ENCODE data around the gene TMEM123.
A peak's percentile ranks its signal among the peaks of the same experiment; 100 is the strongest.
"Not testable (repeated sequence)": the region's sequence is repeated elsewhere in the genome, so short reads cannot be mapped to it uniquely, and the experiment has no call there.

The TMEM123 gene

DNA sequence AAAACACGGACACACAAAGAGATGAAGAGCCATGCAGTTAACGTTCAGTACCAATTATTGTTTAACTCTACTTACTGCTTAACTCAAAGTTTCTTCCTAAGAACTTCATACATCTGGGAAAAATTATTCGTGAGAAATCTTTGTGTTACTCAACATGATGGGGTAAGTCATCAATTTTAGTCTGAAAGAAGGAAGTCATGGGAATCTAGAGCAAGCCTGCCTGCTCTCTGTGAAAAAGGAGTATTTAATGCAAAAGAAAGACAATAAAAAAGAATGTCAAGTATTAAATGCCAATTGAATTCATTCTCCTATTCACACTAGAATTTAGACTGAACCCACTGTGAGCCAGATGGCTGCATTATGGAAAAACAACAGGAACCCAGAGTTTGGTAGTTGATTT is 16.0 kb downstream of the TMEM123 start:
- H3K4me1 ChIP-seq (ENCODE audit: control insufficient read depth, insufficient read depth, low read length, unreplicated experiment): peaks cover 6% of the 10 kb centered on the region
- peaks cover 3% of the 10 kb centered on the region; the same call in 1 of the 2 replicates for H3K36me3 ChIP-seq (ENCODE audit: insufficient read depth, low read length)
- H3K79me2 ChIP-seq (ENCODE audit: control insufficient read depth, insufficient read depth, low read length, unreplicated experiment): peaks cover 9% of the 10 kb centered on the region
- H3K27ac ChIP-seq (ENCODE audit: low read depth, low read length): peak overlapping the region; percentile 6; the same call in 1 of the 2 replicates
- no peaks in the 10 kb centered on the region for H3K27me3 ChIP-seq (ENCODE audit: insufficient read depth, low read length)
- no peak overlapping the region for H3K4me3 ChIP-seq (ENCODE audit: low read depth, low read length)
- H2AFZ ChIP-seq (ENCODE audit: low read length, unreplicated experiment): no peak overlapping the region

DNA sequence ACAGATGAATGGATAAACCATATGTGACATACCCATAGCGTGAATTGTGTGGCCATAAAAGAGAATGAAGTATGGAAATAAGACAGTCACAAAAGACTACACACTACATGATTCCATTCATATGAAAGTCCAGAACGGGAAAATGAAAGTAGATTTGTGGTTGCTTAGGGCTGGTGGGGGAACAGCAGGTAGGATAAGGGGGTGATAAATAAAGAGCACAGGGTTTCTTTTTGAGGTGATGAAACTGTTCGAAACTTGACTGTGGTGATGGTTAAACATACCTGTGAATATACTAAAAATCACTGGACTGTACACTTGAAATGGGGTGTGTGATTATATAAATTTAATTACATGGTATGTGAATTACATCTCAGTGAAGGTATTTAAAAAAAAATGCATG is 16.9 kb downstream of the TMEM123 start:
- H2AFZ ChIP-seq (ENCODE audit: low read length, unreplicated experiment): no peak overlapping the region
- no peak overlapping the region for H3K4me3 ChIP-seq (ENCODE audit: low read depth, low read length)
- H3K4me1 ChIP-seq (ENCODE audit: control insufficient read depth, insufficient read depth, low read length, unreplicated experiment): peaks cover 6% of the 10 kb centered on the region
- H3K27me3 ChIP-seq (ENCODE audit: insufficient read depth, low read length): no peaks in the 10 kb centered on the region
- peaks cover 11% of the 10 kb centered on the region for H3K79me2 ChIP-seq (ENCODE audit: control insufficient read depth, insufficient read depth, low read length, unreplicated experiment)
- H3K36me3 ChIP-seq (ENCODE audit: insufficient read depth, low read length): peaks cover 3% of the 10 kb centered on the region; the same call in 1 of the 2 replicates
- no peak overlapping the region for H3K27ac ChIP-seq (ENCODE audit: low read depth, low read length)

DNA sequence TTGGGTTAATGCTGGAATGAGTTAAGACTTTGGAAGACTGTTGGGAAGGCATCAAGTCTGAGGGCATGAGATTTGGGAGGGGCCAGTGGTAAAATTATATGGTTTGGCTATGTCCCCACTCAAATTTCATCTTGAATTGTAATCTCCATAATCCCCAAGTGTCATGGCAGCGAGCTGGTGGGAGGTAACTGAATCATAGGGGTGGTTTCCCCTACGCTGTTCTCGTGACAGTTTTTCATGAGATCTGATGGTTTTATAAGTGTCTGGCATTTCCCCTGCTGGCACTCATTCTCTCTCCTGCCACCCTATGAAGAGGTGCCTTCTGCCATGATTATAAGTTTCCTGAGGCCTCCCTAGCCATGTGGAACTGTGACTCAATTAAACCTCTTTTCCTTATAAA is 19.0 kb downstream of the TMEM123 start:
- H3K4me3 ChIP-seq (ENCODE audit: low read depth, low read length); H3K4me1 ChIP-seq (ENCODE audit: control insufficient read depth, insufficient read depth, low read length, unreplicated experiment); H3K27ac ChIP-seq (ENCODE audit: low read depth, low read length); H2AFZ ChIP-seq (ENCODE audit: low read length, unreplicated experiment); H3K27me3 ChIP-seq (ENCODE audit: insufficient read depth, low read length); H3K36me3 ChIP-seq (ENCODE audit: insufficient read depth, low read length): not testable (repeated sequence)
- peaks cover 20% of the 10 kb centered on the region for H3K79me2 ChIP-seq (ENCODE audit: control insufficient read depth, insufficient read depth, low read length, unreplicated experiment)

DNA sequence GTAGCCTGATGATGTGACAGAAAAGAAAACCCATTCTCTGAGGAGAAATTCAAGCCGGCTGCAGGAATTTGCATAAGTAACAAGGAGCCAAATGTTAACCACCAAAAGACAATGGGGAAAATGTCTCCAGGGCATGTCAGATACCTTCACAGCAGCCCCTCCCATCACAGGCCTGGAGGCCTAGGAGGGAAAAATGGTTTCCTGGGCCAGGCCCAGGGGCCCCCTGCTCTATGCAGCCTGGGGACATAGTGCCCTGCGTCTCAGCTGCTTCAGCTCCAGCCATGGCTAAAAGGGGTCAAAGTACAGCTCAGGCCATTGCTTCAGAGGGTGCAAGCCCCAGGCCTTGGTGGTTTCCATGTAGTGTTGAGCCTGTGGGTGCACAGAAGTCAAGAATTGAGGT is 20.0 kb downstream of the TMEM123 start:
- not testable (repeated sequence) for H3K27ac ChIP-seq (ENCODE audit: low read depth, low read length); H3K4me1 ChIP-seq (ENCODE audit: control insufficient read depth, insufficient read depth, low read length, unreplicated experiment); H3K27me3 ChIP-seq (ENCODE audit: insufficient read depth, low read length); H2AFZ ChIP-seq (ENCODE audit: low read length, unreplicated experiment); H3K4me3 ChIP-seq (ENCODE audit: low read depth, low read length); H3K36me3 ChIP-seq (ENCODE audit: insufficient read depth, low read length)
- peaks cover 15% of the 10 kb centered on the region for H3K79me2 ChIP-seq (ENCODE audit: control insufficient read depth, insufficient read depth, low read length, unreplicated experiment)

DNA sequence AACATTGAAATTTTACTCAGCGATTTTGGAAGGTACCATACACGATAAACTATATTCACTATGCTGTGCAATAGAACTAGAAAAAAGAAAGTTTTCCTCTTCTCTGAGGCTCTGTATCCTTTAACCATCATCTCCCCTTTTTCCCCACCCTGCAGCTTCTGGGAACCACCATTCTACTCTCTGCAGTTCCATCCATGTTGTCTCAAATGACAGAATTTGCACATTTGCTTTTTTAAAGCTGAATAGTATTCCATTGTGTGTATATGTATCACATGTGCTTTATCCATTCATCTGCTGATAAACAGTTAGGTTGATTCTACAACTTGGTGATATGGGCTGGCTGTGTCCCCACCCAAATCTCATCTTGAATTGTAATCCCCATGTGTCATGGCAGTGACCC is 21.2 kb downstream of the TMEM123 start:
- Histone ChIP-seq H3K27ac (ENCODE audit: low read depth, low read length) (no peak overlapping the region), H3K27me3 (ENCODE audit: insufficient read depth, low read length) (no peaks in the 10 kb centered on the region), H3K4me3 (ENCODE audit: low read depth, low read length) (no peak overlapping the region), H3K79me2 (ENCODE audit: control insufficient read depth, insufficient read depth, low read length, unreplicated experiment) (peaks cover 18% of the 10 kb centered on the region), H3K4me1 (ENCODE audit: control insufficient read depth, insufficient read depth, low read length, unreplicated experiment) (no peaks in the 10 kb centered on the region), H2AFZ (ENCODE audit: low read length, unreplicated experiment) (no peak overlapping the region), H3K36me3 (ENCODE audit: insufficient read depth, low read length) (peaks cover 3% of the 10 kb centered on the region; the same call in 1 of the 2 replicates)

DNA sequence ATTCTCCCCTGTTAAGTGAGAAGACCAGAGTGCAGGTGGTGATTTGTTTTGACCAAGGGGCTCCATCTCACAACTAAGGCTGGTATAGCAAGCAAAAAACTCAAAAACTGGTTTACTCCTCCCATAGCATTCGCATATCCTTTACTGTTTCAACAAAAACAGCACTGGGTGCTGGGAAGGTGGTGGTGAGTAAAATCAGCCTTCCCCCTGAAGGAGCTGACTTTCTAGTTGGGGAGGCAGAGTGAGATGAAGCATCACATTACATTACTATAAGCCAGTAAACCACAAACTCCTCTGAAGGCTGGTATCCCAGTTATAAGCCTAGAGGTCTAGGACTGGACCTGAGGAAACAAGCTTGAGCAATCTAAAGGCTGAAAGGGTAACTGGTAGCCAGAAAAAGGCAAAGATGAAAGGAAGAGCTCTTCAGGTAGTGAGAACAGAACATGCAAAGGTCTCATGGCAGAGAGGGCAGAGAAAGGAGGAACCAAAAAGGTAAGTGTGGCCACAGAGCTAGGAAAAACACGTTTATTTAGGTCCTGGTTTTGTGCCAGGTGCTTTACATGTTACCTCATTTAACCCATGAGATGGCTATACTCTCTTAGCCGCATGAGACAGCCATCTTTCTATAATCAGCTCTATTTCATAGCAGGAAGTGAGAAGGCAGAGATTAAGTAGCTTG is 22.3 kb downstream of the TMEM123 start:
- H3K36me3 ChIP-seq (ENCODE audit: insufficient read depth, low read length): peaks cover 3% of the 10 kb centered on the region; the same call in 1 of the 2 replicates
- H2AFZ ChIP-seq (ENCODE audit: low read length, unreplicated experiment): no peak overlapping the region
- no peak overlapping the region for H3K4me3 ChIP-seq (ENCODE audit: low read depth, low read length)
- H3K79me2 ChIP-seq (ENCODE audit: control insufficient read depth, insufficient read depth, low read length, unreplicated experiment): peaks cover 20% of the 10 kb centered on the region
- H3K27me3 ChIP-seq (ENCODE audit: insufficient read depth, low read length): no peaks in the 10 kb centered on the region
- no peak overlapping the region for H3K27ac ChIP-seq (ENCODE audit: low read depth, low read length)
- no peaks in the 10 kb centered on the region for H3K4me1 ChIP-seq (ENCODE audit: control insufficient read depth, insufficient read depth, low read length, unreplicated experiment)

DNA sequence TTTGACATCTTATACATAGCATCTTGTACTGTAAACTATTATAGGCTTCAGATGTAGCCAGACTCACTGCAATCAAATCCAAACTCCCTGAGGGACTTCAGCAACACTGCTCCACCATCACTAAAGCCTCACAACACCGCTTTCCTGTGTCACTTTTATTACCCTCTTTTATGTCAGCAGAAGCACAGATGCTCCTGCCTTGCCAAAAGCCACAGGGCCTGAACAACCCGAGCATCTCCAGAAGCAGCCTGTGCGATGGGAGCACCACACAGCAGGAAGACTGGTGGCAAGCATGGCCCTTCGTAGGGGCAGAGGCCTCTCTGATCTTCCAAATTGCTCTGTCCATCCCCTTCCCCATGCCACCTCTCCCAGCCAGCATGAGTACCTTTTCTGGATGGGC is 22.9 kb downstream of the TMEM123 start:
- Histone ChIP-seq H3K4me1 (ENCODE audit: control insufficient read depth, insufficient read depth, low read length, unreplicated experiment) (no peaks in the 10 kb centered on the region), H3K27me3 (ENCODE audit: insufficient read depth, low read length) (no peaks in the 10 kb centered on the region), H3K36me3 (ENCODE audit: insufficient read depth, low read length) (no peaks in the 10 kb centered on the region; the same call in 1 of the 2 replicates), H3K79me2 (ENCODE audit: control insufficient read depth, insufficient read depth, low read length, unreplicated experiment) (peaks cover 17% of the 10 kb centered on the region), H2AFZ (ENCODE audit: low read length, unreplicated experiment) (no peak overlapping the region), H3K27ac (ENCODE audit: low read depth, low read length) (no peak overlapping the region), H3K4me3 (ENCODE audit: low read depth, low read length) (no peak overlapping the region)

DNA sequence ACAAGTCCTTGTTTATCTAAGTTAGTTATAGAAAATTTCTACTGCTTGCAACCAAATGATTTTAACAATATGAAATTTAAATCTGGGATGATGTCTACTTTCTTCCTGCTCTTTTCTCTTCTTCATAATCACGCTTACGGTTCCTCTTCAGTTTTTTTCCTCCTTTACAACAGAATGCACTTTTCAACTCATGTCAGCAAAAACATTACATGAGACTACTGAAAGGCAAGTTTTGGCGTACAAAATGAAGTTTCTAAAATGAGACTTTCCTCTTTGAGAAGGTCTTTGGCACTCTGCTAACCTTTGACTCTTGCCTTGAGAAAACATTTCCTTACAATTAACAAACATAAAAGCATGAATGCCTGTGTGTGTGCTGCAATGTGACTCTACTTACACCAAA is 23.3 kb downstream of the TMEM123 start:
- Histone ChIP-seq H3K36me3 (ENCODE audit: insufficient read depth, low read length) (no peaks in the 10 kb centered on the region), H3K27ac (ENCODE audit: low read depth, low read length) (no peak overlapping the region)

DNA sequence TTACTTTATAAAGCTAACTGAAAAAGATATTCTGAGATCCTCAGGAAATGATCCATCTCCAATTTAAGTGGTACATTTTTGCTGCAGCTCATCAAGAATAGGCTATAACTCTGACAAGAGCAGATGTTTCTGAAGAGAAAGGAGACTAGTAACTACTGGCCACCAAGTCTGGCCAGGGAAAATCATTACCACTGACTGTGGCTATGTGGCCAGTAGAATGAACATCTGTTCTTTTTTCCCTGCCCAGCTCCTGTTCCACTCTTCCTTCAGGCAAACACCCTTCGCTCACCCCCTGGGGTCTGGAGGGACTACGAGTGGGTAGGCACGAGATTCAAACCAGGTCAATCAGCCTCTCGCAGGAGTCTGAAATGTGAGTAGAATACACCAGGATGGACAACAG is 23.9 kb downstream of the TMEM123 start:
- Histone ChIP-seq H3K4me3 (ENCODE audit: low read depth, low read length) (no peak overlapping the region), H3K27ac (ENCODE audit: low read depth, low read length) (no peak overlapping the region), H3K36me3 (ENCODE audit: insufficient read depth, low read length) (no peaks in the 10 kb centered on the region), H3K4me1 (ENCODE audit: control insufficient read depth, insufficient read depth, low read length, unreplicated experiment) (no peaks in the 10 kb centered on the region), H2AFZ (ENCODE audit: low read length, unreplicated experiment) (no peak overlapping the region), H3K79me2 (ENCODE audit: control insufficient read depth, insufficient read depth, low read length, unreplicated experiment) (peaks cover 17% of the 10 kb centered on the region), H3K27me3 (ENCODE audit: insufficient read depth, low read length) (no peaks in the 10 kb centered on the region)

More for the DNA sequence above, 23.3 kb downstream of the TMEM123 start:
- Histone ChIP-seq H3K4me1 (ENCODE audit: control insufficient read depth, insufficient read depth, low read length, unreplicated experiment) (no peaks in the 10 kb centered on the region), H3K4me3 (ENCODE audit: low read depth, low read length) (no peak overlapping the region), H2AFZ (ENCODE audit: low read length, unreplicated experiment) (no peak overlapping the region), H3K79me2 (ENCODE audit: control insufficient read depth, insufficient read depth, low read length, unreplicated experiment) (peaks cover 17% of the 10 kb centered on the region), H3K27me3 (ENCODE audit: insufficient read depth, low read length) (no peaks in the 10 kb centered on the region)

DNA sequence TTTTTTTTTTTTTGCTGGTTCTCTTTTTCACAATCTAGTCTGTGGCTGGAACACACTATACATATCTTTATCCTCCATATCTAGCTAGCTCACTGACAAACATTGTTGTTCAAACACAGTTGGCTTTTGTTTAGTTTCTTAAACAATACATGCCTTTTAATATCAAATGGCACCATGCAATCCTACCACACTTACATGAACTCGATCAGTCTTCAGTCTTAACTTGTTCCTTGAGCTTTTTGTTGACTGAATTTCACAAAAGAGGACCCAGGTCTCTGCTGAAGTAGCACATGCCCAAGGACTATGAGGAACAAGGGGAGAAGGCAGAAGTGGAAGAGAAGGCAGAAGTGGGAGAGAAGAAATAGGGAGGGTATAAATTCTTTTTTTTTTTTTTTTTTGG is 25.5 kb downstream of the TMEM123 start:
- Histone ChIP-seq H2AFZ (ENCODE audit: low read length, unreplicated experiment) (no peak overlapping the region), H3K4me1 (ENCODE audit: control insufficient read depth, insufficient read depth, low read length, unreplicated experiment) (no peaks in the 10 kb centered on the region), H3K4me3 (ENCODE audit: low read depth, low read length) (no peak overlapping the region), H3K36me3 (ENCODE audit: insufficient read depth, low read length) (no peaks in the 10 kb centered on the region), H3K27me3 (ENCODE audit: insufficient read depth, low read length) (no peaks in the 10 kb centered on the region), H3K27ac (ENCODE audit: low read depth, low read length) (no peak overlapping the region), H3K79me2 (ENCODE audit: control insufficient read depth, insufficient read depth, low read length, unreplicated experiment) (peaks cover 17% of the 10 kb centered on the region)

DNA sequence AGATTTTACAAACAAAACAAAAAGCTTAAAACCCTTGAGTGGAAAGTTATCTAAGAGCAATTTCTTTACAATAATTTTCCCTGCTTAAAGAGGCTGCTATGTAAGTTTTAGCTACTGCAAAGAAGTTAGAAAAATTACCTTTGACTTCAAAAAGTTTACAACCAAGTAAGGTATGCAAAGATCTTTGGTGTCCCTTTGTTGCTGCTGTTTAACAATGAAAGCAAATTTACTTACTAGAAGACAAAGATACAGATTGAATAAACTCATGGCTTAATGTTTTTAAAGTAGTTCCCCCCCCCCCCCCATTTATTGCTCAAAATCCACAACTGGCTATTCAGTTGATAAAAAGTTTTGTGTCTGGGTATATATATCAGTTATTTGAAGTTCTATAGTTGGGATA is 26.0 kb downstream of the TMEM123 start:
- no peaks in the 10 kb centered on the region for H3K36me3 ChIP-seq (ENCODE audit: insufficient read depth, low read length)
- peaks cover 17% of the 10 kb centered on the region for H3K79me2 ChIP-seq (ENCODE audit: control insufficient read depth, insufficient read depth, low read length, unreplicated experiment)
- no peaks in the 10 kb centered on the region for H3K27me3 ChIP-seq (ENCODE audit: insufficient read depth, low read length)
- H2AFZ ChIP-seq (ENCODE audit: low read length, unreplicated experiment): no peak overlapping the region
- no peaks in the 10 kb centered on the region for H3K4me1 ChIP-seq (ENCODE audit: control insufficient read depth, insufficient read depth, low read length, unreplicated experiment)
- H3K4me3 ChIP-seq (ENCODE audit: low read depth, low read length): no peak overlapping the region
- no peak overlapping the region for H3K27ac ChIP-seq (ENCODE audit: low read depth, low read length)
